Nephron (organoid): Measurements from ENCODE around the gene PNPLA7.

ENCODE experiments used
- H3K27ac Mint-ChIP-seq, 3 experiments: 2 replicates each; pipeline ENCODE4 v1.8.0; 2020; ENCODE audit warnings: mixed read lengths in 3 of 3, mild to moderate bottlenecking in 2 of 3, moderate library complexity in 1 of 3
- H3K27me3 Mint-ChIP-seq: 2 replicates; pipeline ENCODE4 v1.8.0; 2021; ENCODE audit warnings: low read depth, mild to moderate bottlenecking, moderate library complexity, mixed read lengths
- H3K36me3 Mint-ChIP-seq: 2 replicates; pipeline ENCODE4 v1.8.0; 2020; ENCODE audit warnings: low read depth, mixed read lengths
- H3K4me1 Mint-ChIP-seq: 2 replicates; pipeline ENCODE4 v1.8.0; 2020; ENCODE audit warnings: mixed read lengths
- H3K4me3 Mint-ChIP-seq, 3 experiments: 2 replicates each; pipeline ENCODE4 v1.8.0; 2020; ENCODE audit warnings: mild to moderate bottlenecking in 3 of 3, mixed read lengths in 3 of 3, moderate library complexity in 2 of 3
- H3K9me3 Mint-ChIP-seq: 2 replicates; pipeline ENCODE4 v1.8.0; 2020; ENCODE audit warnings: mixed read lengths
- TF ChIP-seq, protein P1 (sequence below), 3 experiments: fragments of 200-600 bp; sonication (generic); IDR thresholded peaks; one replicate each; pipeline ENCODE4 v1.5.0; 2021; ENCODE audit warnings: antibody characterized with exemption in 3 of 3; ENCODE audit not compliant: unreplicated experiment in 3 of 3

PNPLA7 gene

DNA sequence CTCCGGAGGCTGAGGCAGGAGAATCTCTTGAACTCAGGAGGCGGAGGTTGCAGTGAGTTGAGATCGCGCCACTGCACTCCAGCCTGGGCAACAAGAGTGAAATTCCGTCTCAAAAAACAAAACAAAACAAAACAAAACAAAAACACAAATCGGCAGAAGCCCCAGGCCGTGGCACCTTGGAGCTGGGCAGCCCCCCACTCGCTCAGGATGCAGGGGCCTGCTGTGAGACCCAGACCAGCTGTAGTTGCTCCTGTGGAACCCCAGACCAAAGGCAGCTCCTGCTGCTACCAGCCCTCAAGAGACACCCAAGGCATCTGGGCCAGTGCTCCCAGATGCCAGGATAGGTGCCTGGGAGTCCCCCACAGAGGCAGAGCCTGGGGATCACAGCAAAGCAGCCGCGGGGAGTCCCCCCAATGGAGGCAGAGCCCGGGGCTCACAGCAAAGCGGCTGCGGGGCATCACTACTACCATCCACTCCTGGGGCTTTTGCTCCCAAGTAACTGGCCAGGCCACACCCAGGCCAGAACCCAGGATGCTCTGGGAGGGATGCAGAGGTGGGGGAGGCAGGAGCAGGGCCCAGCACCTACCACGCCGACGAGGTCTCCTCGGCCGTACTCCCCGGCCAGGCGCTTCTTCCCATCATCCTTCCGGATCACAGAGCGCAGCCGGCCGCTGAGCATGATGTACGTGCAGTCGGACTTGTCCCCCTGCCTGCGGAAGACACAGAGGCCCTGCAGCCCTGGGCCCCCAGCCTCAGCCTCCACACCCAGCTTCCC, 53.4 kb downstream of the PNPLA7 start:
- TF ChIP-seq, protein P1, sequence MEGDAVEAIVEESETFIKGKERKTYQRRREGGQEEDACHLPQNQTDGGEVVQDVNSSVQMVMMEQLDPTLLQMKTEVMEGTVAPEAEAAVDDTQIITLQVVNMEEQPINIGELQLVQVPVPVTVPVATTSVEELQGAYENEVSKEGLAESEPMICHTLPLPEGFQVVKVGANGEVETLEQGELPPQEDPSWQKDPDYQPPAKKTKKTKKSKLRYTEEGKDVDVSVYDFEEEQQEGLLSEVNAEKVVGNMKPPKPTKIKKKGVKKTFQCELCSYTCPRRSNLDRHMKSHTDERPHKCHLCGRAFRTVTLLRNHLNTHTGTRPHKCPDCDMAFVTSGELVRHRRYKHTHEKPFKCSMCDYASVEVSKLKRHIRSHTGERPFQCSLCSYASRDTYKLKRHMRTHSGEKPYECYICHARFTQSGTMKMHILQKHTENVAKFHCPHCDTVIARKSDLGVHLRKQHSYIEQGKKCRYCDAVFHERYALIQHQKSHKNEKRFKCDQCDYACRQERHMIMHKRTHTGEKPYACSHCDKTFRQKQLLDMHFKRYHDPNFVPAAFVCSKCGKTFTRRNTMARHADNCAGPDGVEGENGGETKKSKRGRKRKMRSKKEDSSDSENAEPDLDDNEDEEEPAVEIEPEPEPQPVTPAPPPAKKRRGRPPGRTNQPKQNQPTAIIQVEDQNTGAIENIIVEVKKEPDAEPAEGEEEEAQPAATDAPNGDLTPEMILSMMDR (IDR thresholded peaks at IDR 0.05; ENCODE audit: unreplicated experiment in 3 of 3) = no peak
- Mint-ChIP-seq H3K27ac (no peak overlapping the region), H3K4me1 (no peaks in the 10 kb centered on the region), H3K36me3 (peaks cover 7% of the 10 kb centered on the region), H3K4me3 (no peak overlapping the region), H3K27me3 (no peaks in the 10 kb centered on the region), H3K9me3 (peaks cover 5% of the 10 kb centered on the region)

- no peak overlapping the region for H3K4me3 Mint-ChIP-seq
- TF ChIP-seq, protein P1 (IDR thresholded peaks at IDR 0.05; ENCODE audit: unreplicated experiment in 3 of 3) = no peak
- H3K27me3 Mint-ChIP-seq = no peaks in the 10 kb centered on the region
- H3K36me3 Mint-ChIP-seq = peaks cover 4% of the 10 kb centered on the region
- H3K9me3 Mint-ChIP-seq = peaks cover 3% of the 10 kb centered on the region
- no peaks in the 10 kb centered on the region for H3K4me1 Mint-ChIP-seq
- H3K27ac Mint-ChIP-seq = no peak overlapping the region
Measured at GRCh38 chr9:137494550-137495351, 55.5 kb downstream of the PNPLA7 start.

- TF ChIP-seq, protein P1 (IDR thresholded peaks at IDR 0.05; ENCODE audit: unreplicated experiment in 3 of 3) = no peak
- H3K9me3 Mint-ChIP-seq = peaks cover 3% of the 10 kb centered on the region
- no peaks in the 10 kb centered on the region for H3K4me1 Mint-ChIP-seq
- no peak overlapping the region for H3K27ac Mint-ChIP-seq
- peaks cover 2% of the 10 kb centered on the region for H3K36me3 Mint-ChIP-seq
- no peaks in the 10 kb centered on the region for H3K27me3 Mint-ChIP-seq
- no peak overlapping the region for H3K4me3 Mint-ChIP-seq
Measured at GRCh38 chr9:137494104-137494544, 56.1 kb downstream of the PNPLA7 start.

DNA sequence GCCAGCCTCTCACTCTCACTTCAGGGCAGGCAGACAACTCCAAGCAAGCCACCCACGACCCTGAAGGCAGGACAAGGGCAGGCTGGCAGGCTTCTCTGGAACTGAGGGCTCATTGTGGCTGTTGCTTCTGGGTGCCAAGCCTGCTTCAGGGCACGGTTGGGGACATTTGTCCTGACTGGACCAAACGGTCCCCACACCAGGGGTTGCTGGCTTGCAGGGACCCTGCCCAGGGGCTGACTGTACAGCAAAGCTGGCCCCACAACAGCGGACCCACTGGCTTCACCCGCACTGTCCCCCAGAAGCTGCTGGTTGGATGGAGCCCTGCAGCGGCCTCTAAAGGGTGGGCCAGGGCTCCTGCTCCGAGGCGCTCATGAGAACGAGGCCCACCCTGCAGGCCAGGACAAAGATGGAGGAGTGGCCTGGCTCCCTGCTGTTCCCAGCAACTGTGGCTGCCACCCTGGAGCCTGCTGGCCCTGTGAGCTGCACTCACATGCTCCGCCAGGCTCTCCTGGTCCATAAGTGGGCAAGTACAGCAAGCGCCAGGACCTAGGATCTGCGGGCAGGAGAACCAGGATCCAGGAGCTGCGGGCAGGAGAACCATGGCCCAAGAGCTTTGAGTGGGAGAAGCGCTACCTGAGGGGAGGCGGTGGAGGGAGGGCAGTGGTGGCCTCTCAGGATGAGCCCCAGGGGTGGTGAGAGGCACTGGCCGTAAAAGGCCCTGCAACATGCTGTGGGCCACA, 56.7 kb downstream of the PNPLA7 start:
- Mint-ChIP-seq H3K9me3 (peaks cover 3% of the 10 kb centered on the region), H3K27me3 (no peaks in the 10 kb centered on the region), H3K36me3 (no peaks in the 10 kb centered on the region), H3K4me3 (no peak overlapping the region), H3K4me1 (no peaks in the 10 kb centered on the region), H3K27ac (no peak overlapping the region)
- TF ChIP-seq, protein P1 (IDR thresholded peaks at IDR 0.05; ENCODE audit: unreplicated experiment in 3 of 3) = no peak

GRCh38 chr9:137492464-137493363, 57.5 kb downstream of the PNPLA7 start:
- Mint-ChIP-seq H3K36me3 (no peaks in the 10 kb centered on the region), H3K9me3 (peaks cover 3% of the 10 kb centered on the region), H3K27me3 (no peaks in the 10 kb centered on the region)

More at GRCh38 chr9:137492464-137493363, 57.5 kb downstream of the PNPLA7 start:
- TF ChIP-seq, protein P1 (IDR thresholded peaks at IDR 0.05; ENCODE audit: unreplicated experiment in 3 of 3) = no peak
- H3K27ac Mint-ChIP-seq = no peak overlapping the region
- no peak overlapping the region for H3K4me3 Mint-ChIP-seq
- no peaks in the 10 kb centered on the region for H3K4me1 Mint-ChIP-seq
